ENCODE data around the gene MYLK.

Gene MYLK

GRCh38 chr3:123682302-123682701 is 201.8 kb downstream of the MYLK start:
- H3K4me2 ChIP-seq: no peak overlapping the region
- no peak for TF ChIP-seq CTCF (conservative IDR thresholded peaks at IDR 0.05; ENCODE audit: low read depth, low read length)
- H3K79me2 ChIP-seq (ENCODE audit: insufficient read depth, low read depth): no peaks in the 10 kb centered on the region
- H3K36me3 ChIP-seq (ENCODE audit: insufficient read depth): no peaks in the 10 kb centered on the region
- no peaks in the 10 kb centered on the region for H3K4me1 ChIP-seq (ENCODE audit: low read depth, poor library complexity, severe bottlenecking)
- H4K20me1 ChIP-seq (ENCODE audit: insufficient read depth): no peaks in the 10 kb centered on the region
- H3K27ac ChIP-seq: no peak overlapping the region
- H3K9ac ChIP-seq: no peak overlapping the region
- no peak overlapping the region for H2AFZ ChIP-seq (ENCODE audit: low read depth)
- no peaks in the 10 kb centered on the region for H3K27me3 ChIP-seq (ENCODE audit: insufficient read depth, low read depth)
- no peak overlapping the region for H3K4me3 ChIP-seq (IDR thresholded peaks at IDR 0.05; ENCODE audit: insufficient read depth, low read depth, low read length)

GRCh38 chr3:123679712-123680386 is 204.3 kb downstream of the MYLK start:
- Histone ChIP-seq H3K79me2 (ENCODE audit: insufficient read depth, low read depth) (no peaks in the 10 kb centered on the region), H3K27me3 (ENCODE audit: insufficient read depth, low read depth) (no peaks in the 10 kb centered on the region), H2AFZ (ENCODE audit: low read depth) (no peak overlapping the region), H3K9ac (no peak overlapping the region), H3K4me2 (no peak overlapping the region), H3K27ac (no peak overlapping the region), H3K4me3 (IDR thresholded peaks at IDR 0.05; ENCODE audit: insufficient read depth, low read depth, low read length) (no peak overlapping the region), H3K4me1 (ENCODE audit: low read depth, poor library complexity, severe bottlenecking) (no peaks in the 10 kb centered on the region), H3K36me3 (ENCODE audit: insufficient read depth) (no peaks in the 10 kb centered on the region), H4K20me1 (ENCODE audit: insufficient read depth) (no peaks in the 10 kb centered on the region)
- TF ChIP-seq CTCF (conservative IDR thresholded peaks at IDR 0.05; ENCODE audit: low read depth, low read length): no peak

GRCh38 chr3:123678108-123678511 is 206.0 kb downstream of the MYLK start:
- Histone ChIP-seq H3K36me3 (ENCODE audit: insufficient read depth) (no peaks in the 10 kb centered on the region), H3K4me3 (IDR thresholded peaks at IDR 0.05; ENCODE audit: insufficient read depth, low read depth, low read length) (no peak overlapping the region), H3K27ac (no peak overlapping the region), H4K20me1 (ENCODE audit: insufficient read depth) (no peaks in the 10 kb centered on the region), H3K4me1 (ENCODE audit: low read depth, poor library complexity, severe bottlenecking) (no peaks in the 10 kb centered on the region), H3K27me3 (ENCODE audit: insufficient read depth, low read depth) (no peaks in the 10 kb centered on the region), H3K79me2 (ENCODE audit: insufficient read depth, low read depth) (no peaks in the 10 kb centered on the region), H2AFZ (ENCODE audit: low read depth) (no peak overlapping the region), H3K9ac (no peak overlapping the region), H3K4me2 (no peak overlapping the region)
- no peak for TF ChIP-seq CTCF (conservative IDR thresholded peaks at IDR 0.05; ENCODE audit: low read depth, low read length)

GRCh38 chr3:123672429-123673146 is 211.5 kb downstream of the MYLK start:
- H3K9ac ChIP-seq: no peak overlapping the region
- no peaks in the 10 kb centered on the region for H4K20me1 ChIP-seq (ENCODE audit: insufficient read depth)
- H3K36me3 ChIP-seq (ENCODE audit: insufficient read depth): no peaks in the 10 kb centered on the region
- no peak overlapping the region for H3K4me2 ChIP-seq
- no peaks in the 10 kb centered on the region for H3K27me3 ChIP-seq (ENCODE audit: insufficient read depth, low read depth)
- no peak overlapping the region for H3K4me3 ChIP-seq (IDR thresholded peaks at IDR 0.05; ENCODE audit: insufficient read depth, low read depth, low read length)
- no peaks in the 10 kb centered on the region for H3K4me1 ChIP-seq (ENCODE audit: low read depth, poor library complexity, severe bottlenecking)
- H3K27ac ChIP-seq: no peak overlapping the region
- no peaks in the 10 kb centered on the region for H3K79me2 ChIP-seq (ENCODE audit: insufficient read depth, low read depth)
- no peak overlapping the region for H2AFZ ChIP-seq (ENCODE audit: low read depth)
- no peak for TF ChIP-seq CTCF (conservative IDR thresholded peaks at IDR 0.05; ENCODE audit: low read depth, low read length)
